ENCODE measurements around the gene ATXN2.

Gene ATXN2

GRCh38 chr12:111453071-111453989 is 145.8 kb downstream of the ATXN2 start:
- DNase-seq = peak in 18 of 58 donors; percentile 17 to 68 (median 40)

- peak in 2 of 58 donors; percentile 49 to 67 for DNase-seq
Observed at GRCh38 chr12:111451649-111452129, 147.4 kb downstream of the ATXN2 start.

- no peak for DNase-seq
Observed at GRCh38 chr12:111451232-111451631, 147.9 kb downstream of the ATXN2 start.

GRCh38 chr12:111450676-111451075 is 148.4 kb downstream of the ATXN2 start:
- no peak for DNase-seq

- no peak for DNase-seq
Observed at GRCh38 chr12:111448846-111449790, 150.0 kb downstream of the ATXN2 start.

- no peak for DNase-seq
Observed at GRCh38 chr12:111448266-111448830, 150.8 kb downstream of the ATXN2 start.

- DNase-seq = no peak
Observed at GRCh38 chr12:111447571-111448265, 151.4 kb downstream of the ATXN2 start.

- DNase-seq = no peak
Observed at GRCh38 chr12:111446631-111447570, 152.2 kb downstream of the ATXN2 start.

GRCh38 chr12:111445726-111446581 is 153.2 kb downstream of the ATXN2 start:
- DNase-seq = peak in 1 of 58 donors; percentile 37

- DNase-seq = peak in 37 of 58 donors; percentile 22 to 76 (median 50)
Observed at GRCh38 chr12:111444925-111445725, 154.0 kb downstream of the ATXN2 start.

GRCh38 chr12:111444314-111444924 is 154.7 kb downstream of the ATXN2 start:
- no peak for DNase-seq

- no peak for DNase-seq
Observed at GRCh38 chr12:111443586-111443985, 155.5 kb downstream of the ATXN2 start.

- DNase-seq = no peak
Observed at GRCh38 chr12:111443086-111443485, 156.0 kb downstream of the ATXN2 start.

GRCh38 chr12:111442301-111443045 is 156.6 kb downstream of the ATXN2 start:
- DNase-seq = no peak

GRCh38 chr12:111441107-111441928 is 157.8 kb downstream of the ATXN2 start:
- DNase-seq = no peak

Data from anterior cingulate cortex (tissue), 58 donors.